HepG2 (cell line): ENCODE measurements around the gene RNF8. TPM values are rescaled to one million over a fixed set of nuclear protein-coding genes. Genes with fewer than 3 reads are reported as not detected.

Experiments used
- ATAC-seq: fragments of 200-7000 bp; cut with Tn5 transposase; 3 replicates; pipeline ENCODE4 v1.9.1; 2020; ENCODE audit warnings: mild to moderate bottlenecking, moderate library complexity
- BruUV-seq: library from RNA; stranded (reverse); fragments of 400-500 nt; replicated peaks from 2 replicates; lab custom pipeline; 2021; lab: Mats Ljungman, UMichigan
- CTCF ChIA-PET: fragments of 300-600 bp; formaldehyde crosslinking; extraction: SDS; loops from one replicate; lab custom pipeline; 2021; ENCODE audit warnings: low total read pairs, inconsistent platforms, low intra/inter-chr PET ratio; lab: Yijun Ruan, JAX
- POLR2A ChIA-PET: fragments of 350-600 bp; sonication (Branson Sonifier 250); formaldehyde crosslinking; loops from one replicate; lab custom pipeline; 2020; ENCODE audit warnings: antibody characterized with exemption, inconsistent platforms; lab: Yijun Ruan, JAX
- DNase-seq: peaks from one replicate; pipeline ENCODE4 v3.0.0-alpha.2; 2015; ENCODE audit warnings: low spot score
- FAIRE-seq: peaks from 3 replicates; lab custom pipeline; 2011; peaks lifted over from hg19 to GRCh38; lab: Jason Lieb, UNC
- H2AFZ ChIP-seq: one replicate; pipeline ENCODE4 v1.6.1; 2011; ENCODE audit warnings: low read length, inconsistent platforms
- H3K27ac ChIP-seq: fragments of 300-600 bp; 3 replicates; pipeline ENCODE4 v1.8.0; 2011; ENCODE audit warnings: mixed run types, mild to moderate bottlenecking, mixed read lengths, low read length, inconsistent platforms; ENCODE audit not compliant: insufficient read depth; ENCODE audit errors: extremely low read length
- H3K27me3 ChIP-seq, 2 experiments: fragments of 200-600 bp in 1 of 2; 2 replicates in 1 of 2; 3 replicates in 1 of 2; pipeline versions ENCODE4 v1.6.0 to v1.8.0; 2011; ENCODE audit warnings: low read length in 2 of 2, mild to moderate bottlenecking in 2 of 2, moderate library complexity in 2 of 2, inconsistent platforms in 1 of 2; ENCODE audit not compliant: insufficient read depth in 2 of 2, control insufficient read depth in 1 of 2
- H3K36me3 ChIP-seq, 2 experiments: fragments of 200-600 bp in 1 of 2; replicated peaks in 1 of 2; 2 replicates in 1 of 2; 3 replicates in 1 of 2; pipeline versions ENCODE4 v1.5.1 to v1.8.0; 2011; ENCODE audit warnings: low read length in 2 of 2, inconsistent platforms in 1 of 2; ENCODE audit not compliant: insufficient read depth in 2 of 2, control insufficient read depth in 1 of 2
- H3K4me1 ChIP-seq: 2 replicates; pipeline ENCODE4 v1.5.1; 2012; ENCODE audit warnings: low read length, inconsistent platforms; ENCODE audit not compliant: insufficient read depth
- H3K4me2 ChIP-seq: 2 replicates; pipeline ENCODE4 v1.6.0; 2011; ENCODE audit warnings: low read depth, low read length, inconsistent platforms
- H3K4me3 ChIP-seq, 3 experiments: fragments of 200-600 bp in 1 of 3; sonication (generic), shearing (Covaris generic) in 1 of 3; replicated peaks in 1 of 3; 2 replicates each; pipeline ENCODE4 v1.5.1; 2011 to 2016; ENCODE audit warnings: low read length in 3 of 3, inconsistent platforms in 2 of 3, low read depth in 2 of 3, mild to moderate bottlenecking in 2 of 3, control low read depth in 1 of 3, mixed read lengths in 1 of 3; ENCODE audit not compliant: insufficient read depth in 1 of 3
- H3K79me2 ChIP-seq: one replicate; pipeline ENCODE4 v1.6.1; 2011; ENCODE audit warnings: low read length, inconsistent platforms; ENCODE audit not compliant: insufficient read depth
- H3K9ac ChIP-seq: 2 replicates; pipeline ENCODE4 v1.6.0; 2011; ENCODE audit warnings: mild to moderate bottlenecking, low read depth, low read length, inconsistent platforms; ENCODE audit not compliant: insufficient read depth
- H3K9me3 ChIP-seq: 2 replicates; pipeline ENCODE4 v1.5.1; 2012; ENCODE audit warnings: mild to moderate bottlenecking, low read length
- H4K20me1 ChIP-seq: 2 replicates; pipeline ENCODE4 v1.6.0; 2011; ENCODE audit warnings: inconsistent platforms, mild to moderate bottlenecking, low read length, moderate library complexity; ENCODE audit not compliant: insufficient read depth
- BHLHE40 ChIP-seq: IDR thresholded peaks from 2 replicates; pipeline ENCODE4 v1.6.1; 2011; ENCODE audit warnings: low read length, improper control_type of control experiment
- GABPA ChIP-seq, 2 experiments: IDR thresholded peaks; 2 replicates each; pipeline ENCODE4 v1.6.1; 2011 to 2016; ENCODE audit warnings: low read depth in 2 of 2, low read length in 1 of 2, missing biosample characterization in 1 of 2, missing genetic modification characterization in 1 of 2
- GFI1 ChIP-seq: sonication (generic); formaldehyde crosslinking; IDR thresholded peaks from 2 replicates; pipeline ENCODE4 v1.5.0; 2020; ENCODE audit warnings: missing genetic modification reagents, mild to moderate bottlenecking, borderline replicate concordance
- HNF4A ChIP-seq: sonication (generic); formaldehyde crosslinking; IDR thresholded peaks from 2 replicates; pipeline ENCODE4 v1.4.0; 2020; ENCODE audit warnings: missing genetic modification reagents
- KDM6A ChIP-seq: IDR thresholded peaks from 2 replicates; pipeline ENCODE4 v1.6.1; 2016; ENCODE audit warnings: low read depth
- KLF13 ChIP-seq: sonication (generic); formaldehyde crosslinking; IDR thresholded peaks from 2 replicates; pipeline ENCODE4 v1.4.0; 2020; ENCODE audit warnings: mild to moderate bottlenecking, missing genetic modification reagents
- MEF2D ChIP-seq: sonication (generic); formaldehyde crosslinking; IDR thresholded peaks from 2 replicates; pipeline ENCODE4 v1.5.1; 2020; ENCODE audit warnings: mild to moderate bottlenecking, missing genetic modification reagents
- NFKB2 ChIP-seq: sonication (generic); formaldehyde crosslinking; IDR thresholded peaks from 2 replicates; pipeline ENCODE4 v1.4.0; 2020; ENCODE audit warnings: missing genetic modification reagents, borderline replicate concordance
- ZNF569 ChIP-seq: sonication (generic); formaldehyde crosslinking; IDR thresholded peaks from 2 replicates; pipeline ENCODE4 v1.5.0; 2020; ENCODE audit warnings: mild to moderate bottlenecking, missing genetic modification reagents, moderate library complexity, borderline replicate concordance
- WGBS: methylation state at CpG from one replicate; pipeline ENCODE4 v1.1.6; 2017; ENCODE audit warnings: low lambda C conversion rate; 5-methylcytosine and 5-hydroxymethylcytosine counted together
- in situ Hi-C: cut with HindIII; loops from 2 replicates; pipeline ENCODE4 v1.10.0; 2017; ENCODE audit warnings: low pct_unique_long_range_greater_than_20kb; ENCODE audit not compliant: extremely low pct_ligation_motif_present
- intact Hi-C: fragments of 100-400 bp; cut with micrococcal nuclease; formaldehyde crosslinking; loops from one replicate; pipeline ENCODE4 v1.10.0; 2022; ENCODE audit not compliant: unreplicated experiment
- polyA plus RNA-seq, 8 experiments: library from polyadenylated mRNA; depleted of rRNA in 3 of 8; stranded (reverse) in 7 of 8; unstranded in 1 of 8; fragments of >200 nt; fragmentation: Illumina TruSeq in 4 of 8; extraction: Trizol in 4 of 8; gene quantifications; 2 replicates each; pipeline versions ENCODE4 v1.2.1 to v1.2.3, GENCODE V29; 2011 to 2016; ENCODE audit warnings: low read depth in 4 of 8, missing spikeins in 1 of 8, mixed read lengths in 1 of 8; ENCODE audit not compliant: insufficient read depth in 1 of 8
- total RNA-seq, 5 experiments: library from RNA; depleted of rRNA; stranded (reverse); fragments of >200 nt; fragmentation: Illumina TruSeq; extraction: Trizol; gene quantifications; 2 replicates each; pipeline ENCODE4 v1.2.3, GENCODE V29; 2016; ENCODE audit warnings: low read depth in 1 of 5
- TF ChIP-seq, protein P1 (sequence below): sonication (generic); formaldehyde crosslinking; IDR thresholded peaks from 2 replicates; pipeline ENCODE4 v1.8.1; 2022; ENCODE audit warnings: mild to moderate bottlenecking, missing genetic modification reagents
- TF ChIP-seq, protein P2 (sequence below): IDR thresholded peaks from 2 replicates; pipeline ENCODE4 v1.6.1; 2016; ENCODE audit warnings: low read depth, control low read depth
- TF ChIP-seq, protein P3 (sequence below): IDR thresholded peaks from 2 replicates; pipeline ENCODE4 v1.6.1; 2016; ENCODE audit warnings: low read depth, borderline replicate concordance
- TF ChIP-seq, protein P4 (sequence below): sonication (generic); formaldehyde crosslinking; conservative IDR thresholded peaks from 2 replicates; pipeline ENCODE4 v1.4.0; 2020; ENCODE audit warnings: missing genetic modification reagents
- TF ChIP-seq, protein P5 (sequence below): sonication (generic); formaldehyde crosslinking; IDR thresholded peaks from 2 replicates; pipeline ENCODE4 v1.5.1; 2020; ENCODE audit warnings: missing genetic modification reagents, mild to moderate bottlenecking, borderline replicate concordance
- TF ChIP-seq, protein P6 (sequence below): IDR thresholded peaks from 2 replicates; pipeline ENCODE4 v1.6.1; 2016; ENCODE audit warnings: missing compliant biosample characterization, missing genetic modification reagents, borderline replicate concordance

Gene RNF8
- total and polyA plus RNA-seq, 2 of the 13 experiments (the other 11 are each of a cell fraction or from before 2014, with no cell fraction given): 21.8 to 47.6 TPM

DNA sequence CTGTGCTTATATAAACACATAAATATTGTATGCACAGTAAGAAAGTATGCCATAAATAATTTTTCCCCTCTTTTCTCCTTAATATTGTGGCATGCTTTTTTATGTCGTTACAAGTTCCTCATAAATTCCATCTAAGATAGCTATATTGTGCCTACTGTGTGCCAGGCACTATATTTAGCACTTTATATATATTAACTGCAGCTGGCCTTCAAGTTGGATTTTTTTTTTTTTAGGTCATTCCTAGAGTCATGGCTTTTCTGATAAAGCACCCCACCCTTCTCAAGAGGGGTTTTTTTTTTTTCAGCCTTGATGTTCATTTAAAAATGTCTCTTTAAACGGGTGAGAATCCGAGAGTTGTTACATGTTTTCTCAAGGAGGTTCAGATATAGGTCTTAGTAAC is 42.8 kb upstream of the RNF8 start:
- ChIA-PET POLR2A (no interaction called here), CTCF (no interaction called here)
- intact Hi-C loops: no loop called here

More for the DNA sequence above, 42.8 kb upstream of the RNF8 start:
- TF ChIP-seq ZNF569 (CRISPR knock-in tag) (no peak), BHLHE40 (no peak), MEF2D (CRISPR knock-in tag) (no peak), NFKB2 (no peak), GFI1 (CRISPR knock-in tag) (no peak), KLF13 (CRISPR knock-in tag) (no peak), KDM6A (CRISPR knock-in tag) (no peak), HNF4A (CRISPR knock-in tag) (no peak), GABPA (IDR thresholded peaks at IDR 0.05; ENCODE audit: low read depth, low read length) (no peak), GABPA (CRISPR knock-in tag; IDR thresholded peaks at IDR 0.05; ENCODE audit: low read depth) (no peak)
- TF ChIP-seq, protein P1, sequence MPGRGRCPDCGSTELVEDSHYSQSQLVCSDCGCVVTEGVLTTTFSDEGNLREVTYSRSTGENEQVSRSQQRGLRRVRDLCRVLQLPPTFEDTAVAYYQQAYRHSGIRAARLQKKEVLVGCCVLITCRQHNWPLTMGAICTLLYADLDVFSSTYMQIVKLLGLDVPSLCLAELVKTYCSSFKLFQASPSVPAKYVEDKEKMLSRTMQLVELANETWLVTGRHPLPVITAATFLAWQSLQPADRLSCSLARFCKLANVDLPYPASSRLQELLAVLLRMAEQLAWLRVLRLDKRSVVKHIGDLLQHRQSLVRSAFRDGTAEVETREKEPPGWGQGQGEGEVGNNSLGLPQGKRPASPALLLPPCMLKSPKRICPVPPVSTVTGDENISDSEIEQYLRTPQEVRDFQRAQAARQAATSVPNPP (CRISPR knock-in tag): no peak
- TF ChIP-seq, protein P2, sequence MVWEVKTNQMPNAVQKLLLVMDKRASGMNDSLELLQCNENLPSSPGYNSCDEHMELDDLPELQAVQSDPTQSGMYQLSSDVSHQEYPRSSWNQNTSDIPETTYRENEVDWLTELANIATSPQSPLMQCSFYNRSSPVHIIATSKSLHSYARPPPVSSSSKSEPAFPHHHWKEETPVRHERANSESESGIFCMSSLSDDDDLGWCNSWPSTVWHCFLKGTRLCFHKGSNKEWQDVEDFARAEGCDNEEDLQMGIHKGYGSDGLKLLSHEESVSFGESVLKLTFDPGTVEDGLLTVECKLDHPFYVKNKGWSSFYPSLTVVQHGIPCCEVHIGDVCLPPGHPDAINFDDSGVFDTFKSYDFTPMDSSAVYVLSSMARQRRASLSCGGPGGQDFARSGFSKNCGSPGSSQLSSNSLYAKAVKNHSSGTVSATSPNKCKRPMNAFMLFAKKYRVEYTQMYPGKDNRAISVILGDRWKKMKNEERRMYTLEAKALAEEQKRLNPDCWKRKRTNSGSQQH (CRISPR knock-in tag): no peak
- TF ChIP-seq, protein P3, sequence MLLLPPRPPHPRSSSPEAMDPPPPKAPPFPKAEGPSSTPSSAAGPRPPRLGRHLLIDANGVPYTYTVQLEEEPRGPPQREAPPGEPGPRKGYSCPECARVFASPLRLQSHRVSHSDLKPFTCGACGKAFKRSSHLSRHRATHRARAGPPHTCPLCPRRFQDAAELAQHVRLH (CRISPR knock-in tag): no peak
- TF ChIP-seq, protein P4, sequence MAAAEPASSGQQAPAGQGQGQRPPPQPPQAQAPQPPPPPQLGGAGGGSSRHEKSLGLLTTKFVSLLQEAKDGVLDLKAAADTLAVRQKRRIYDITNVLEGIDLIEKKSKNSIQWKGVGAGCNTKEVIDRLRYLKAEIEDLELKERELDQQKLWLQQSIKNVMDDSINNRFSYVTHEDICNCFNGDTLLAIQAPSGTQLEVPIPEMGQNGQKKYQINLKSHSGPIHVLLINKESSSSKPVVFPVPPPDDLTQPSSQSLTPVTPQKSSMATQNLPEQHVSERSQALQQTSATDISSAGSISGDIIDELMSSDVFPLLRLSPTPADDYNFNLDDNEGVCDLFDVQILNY (CRISPR knock-in tag): no peak
- TF ChIP-seq, protein P5, sequence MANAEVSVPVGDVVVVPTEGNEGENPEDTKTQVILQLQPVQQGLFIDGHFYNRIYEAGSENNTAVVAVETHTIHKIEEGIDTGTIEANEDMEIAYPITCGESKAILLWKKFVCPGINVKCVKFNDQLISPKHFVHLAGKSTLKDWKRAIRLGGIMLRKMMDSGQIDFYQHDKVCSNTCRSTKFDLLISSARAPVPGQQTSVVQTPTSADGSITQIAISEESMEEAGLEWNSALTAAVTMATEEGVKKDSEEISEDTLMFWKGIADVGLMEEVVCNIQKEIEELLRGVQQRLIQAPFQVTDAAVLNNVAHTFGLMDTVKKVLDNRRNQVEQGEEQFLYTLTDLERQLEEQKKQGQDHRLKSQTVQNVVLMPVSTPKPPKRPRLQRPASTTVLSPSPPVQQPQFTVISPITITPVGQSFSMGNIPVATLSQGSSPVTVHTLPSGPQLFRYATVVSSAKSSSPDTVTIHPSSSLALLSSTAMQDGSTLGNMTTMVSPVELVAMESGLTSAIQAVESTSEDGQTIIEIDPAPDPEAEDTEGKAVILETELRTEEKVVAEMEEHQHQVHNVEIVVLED (CRISPR knock-in tag): no peak
- TF ChIP-seq, protein P6, sequence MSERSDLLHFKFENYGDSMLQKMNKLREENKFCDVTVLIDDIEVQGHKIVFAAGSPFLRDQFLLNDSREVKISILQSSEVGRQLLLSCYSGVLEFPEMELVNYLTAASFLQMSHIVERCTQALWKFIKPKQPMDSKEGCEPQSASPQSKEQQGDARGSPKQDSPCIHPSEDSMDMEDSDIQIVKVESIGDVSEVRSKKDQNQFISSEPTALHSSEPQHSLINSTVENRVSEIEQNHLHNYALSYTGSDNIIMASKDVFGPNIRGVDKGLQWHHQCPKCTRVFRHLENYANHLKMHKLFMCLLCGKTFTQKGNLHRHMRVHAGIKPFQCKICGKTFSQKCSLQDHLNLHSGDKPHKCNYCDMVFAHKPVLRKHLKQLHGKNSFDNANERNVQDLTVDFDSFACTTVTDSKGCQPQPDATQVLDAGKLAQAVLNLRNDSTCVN: no peak
- TF ChIP-seq, all 625 proteins: peak for 0
- Histone ChIP-seq H3K27me3 (no peaks in the 10 kb centered on the region), H3K9me3 (no peaks in the 10 kb centered on the region), H3K79me2 (no peaks in the 10 kb centered on the region), H4K20me1 (no peaks in the 10 kb centered on the region), H2AFZ (no peak overlapping the region), H3K4me2 (no peak overlapping the region), H3K4me3 (no peak overlapping the region), H3K9ac (no peak overlapping the region), H3K27ac (no peak overlapping the region), H3K4me1 (no peaks in the 10 kb centered on the region), H3K36me3 (peaks cover 13 to 50% of the 10 kb centered on the region in 2 experiments; a peak in 4 of 5 replicates)
- DNase-seq (no peak), FAIRE-seq (no peak), ATAC-seq (no peak)
- no TSS peak for BruUV-seq
- WGBS: 97% methylated on average over 3 of the region's 3 CpGs
- in situ Hi-C loops: no loop called here
